NCI-H510A (cell line): ENCODE results near the gene RUNX2.

Experiments used
- DNase-seq: peaks from one replicate; lab custom pipeline; 2025; lab: John Stamatoyannopoulos, UW

The RUNX2 gene

DNA sequence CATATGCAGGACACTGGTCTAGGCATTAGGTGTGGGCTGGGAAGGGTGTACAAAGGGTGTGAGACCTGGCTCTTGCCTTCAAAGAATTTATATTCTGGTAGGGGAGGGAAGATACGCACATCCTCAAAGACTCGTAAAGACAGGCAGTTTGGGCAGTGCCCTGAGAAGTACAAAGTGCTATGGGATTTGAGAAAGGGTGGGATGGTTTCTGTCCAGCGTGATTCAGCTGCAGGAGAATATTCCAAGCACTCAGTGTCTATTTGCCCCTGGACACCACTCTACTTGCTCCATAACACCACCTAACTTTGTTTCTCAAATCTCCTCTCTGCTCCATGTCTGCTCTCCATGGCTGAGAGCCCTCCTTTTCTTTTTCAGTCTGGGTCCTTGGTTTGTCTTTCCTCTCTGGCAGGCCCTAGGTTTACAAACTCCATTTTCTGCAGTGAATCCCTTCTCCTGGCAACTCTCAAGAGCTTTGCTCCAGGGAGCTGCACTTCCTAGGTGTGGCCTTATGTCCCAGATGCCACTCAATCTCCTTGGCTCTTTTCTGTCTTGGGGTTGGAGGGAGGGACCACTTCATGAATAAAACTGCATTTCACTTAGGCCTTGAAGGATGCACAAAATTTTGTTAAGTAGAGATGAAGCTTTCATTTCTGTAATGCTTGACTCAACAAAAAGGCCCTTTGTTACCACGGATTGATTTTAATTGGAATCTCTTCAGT lies 377.2 kb downstream of the RUNX2 start:
- no peak for DNase-seq

DNA sequence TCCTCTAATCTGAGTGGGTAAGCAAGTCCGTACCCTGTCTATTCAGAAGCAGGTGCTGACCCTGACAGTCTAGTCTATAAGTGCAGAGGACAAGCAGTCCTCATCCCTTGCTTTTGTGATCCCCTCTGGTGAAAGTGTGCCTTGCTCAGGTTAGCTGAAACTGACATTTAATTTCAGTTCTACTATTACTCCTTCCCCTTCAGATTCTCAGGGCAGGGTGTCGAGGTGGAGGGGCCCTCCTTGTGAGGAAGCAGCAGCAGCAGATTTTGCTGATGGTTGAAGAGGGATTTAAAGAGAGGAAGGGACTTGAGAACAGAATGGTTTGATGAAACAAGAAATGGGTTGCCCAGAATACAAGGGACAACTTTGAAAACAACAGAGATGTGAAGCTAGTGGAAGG lies 378.2 kb downstream of the RUNX2 start:
- no peak for DNase-seq

DNA sequence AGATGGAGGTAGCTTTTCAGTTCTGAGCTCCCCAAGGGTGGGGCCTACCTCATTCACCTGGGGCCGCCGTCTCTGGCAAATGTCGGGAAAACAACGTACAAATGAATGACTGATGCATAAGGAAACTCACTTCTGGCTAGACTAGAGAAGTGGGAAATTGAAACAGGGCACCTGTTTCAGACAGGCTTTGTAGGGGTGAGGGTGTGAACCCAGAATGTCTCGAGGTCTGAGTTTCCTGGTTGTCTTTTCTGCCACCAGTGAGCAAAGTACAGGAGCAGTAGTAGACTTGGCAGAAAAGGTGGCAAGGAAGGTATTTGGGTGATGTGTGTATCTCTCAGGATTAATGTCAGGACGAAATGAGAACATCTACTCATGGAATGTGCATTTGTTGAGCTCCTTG lies 379.0 kb downstream of the RUNX2 start:
- no peak for DNase-seq

DNA sequence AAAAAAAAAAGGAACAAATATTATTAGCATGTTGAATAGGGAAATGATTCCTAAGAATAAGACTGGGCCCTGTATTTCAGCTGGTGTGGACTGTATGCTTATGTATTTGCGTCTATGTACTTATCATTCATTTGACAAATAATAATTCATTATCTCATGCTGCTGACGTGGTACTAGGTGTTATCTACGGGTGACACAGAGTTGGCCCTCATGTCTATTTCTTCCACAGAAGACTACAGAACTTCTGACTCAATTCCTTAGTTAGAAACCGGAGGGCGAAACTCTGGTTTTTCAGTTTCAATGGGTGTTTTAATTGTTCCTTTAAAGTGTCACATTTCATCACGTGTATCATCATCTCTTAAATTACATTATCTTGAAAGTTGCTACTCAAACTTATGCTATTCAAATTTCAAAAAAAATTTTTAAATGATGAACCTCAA lies 381.7 kb downstream of the RUNX2 start:
- DNase-seq: no peak

DNA sequence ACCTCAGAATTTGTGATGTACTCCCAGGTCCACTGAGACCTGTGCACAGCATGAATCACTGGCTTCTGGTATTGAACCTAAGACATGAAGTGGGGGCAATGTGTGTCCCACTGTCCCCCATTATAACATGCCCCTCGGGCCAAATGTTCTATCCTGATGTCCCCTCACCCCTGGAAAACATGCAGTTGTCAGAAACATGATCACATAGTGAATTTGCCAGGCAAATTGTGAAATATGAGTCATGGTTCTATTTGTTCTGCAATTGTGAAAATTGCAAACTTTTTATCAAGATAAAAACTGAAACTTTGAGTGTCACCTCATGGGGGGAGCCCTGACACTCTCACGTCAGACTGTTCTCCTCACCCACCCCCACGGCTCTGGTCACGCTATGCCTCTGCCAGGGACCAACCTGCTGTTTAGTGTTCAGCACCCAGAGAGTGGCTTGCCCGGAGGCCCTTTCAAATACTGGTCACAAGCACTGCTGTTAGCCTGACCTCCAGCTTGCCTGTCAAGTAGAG lies 382.2 kb downstream of the RUNX2 start:
- no peak for DNase-seq

DNA sequence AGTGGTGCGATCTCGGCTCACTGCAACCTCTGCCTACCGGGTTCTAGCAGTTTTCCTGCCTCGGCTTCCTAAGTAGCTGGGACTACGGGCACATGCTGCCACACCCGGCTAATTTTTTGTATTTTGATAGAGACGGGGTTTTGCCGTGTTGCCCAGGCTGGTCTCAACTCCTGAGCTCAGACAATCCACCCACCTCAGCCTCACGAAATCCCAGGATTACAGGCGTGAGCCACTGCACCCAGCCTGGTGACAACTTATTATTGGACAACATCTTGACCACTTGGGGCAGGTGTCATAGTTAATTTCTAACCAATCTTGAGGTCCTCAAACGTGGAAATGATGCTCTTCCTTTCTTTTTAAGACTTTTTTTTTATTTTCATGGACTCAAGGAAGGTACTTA lies 383.9 kb downstream of the RUNX2 start:
- DNase-seq: no peak

DNA sequence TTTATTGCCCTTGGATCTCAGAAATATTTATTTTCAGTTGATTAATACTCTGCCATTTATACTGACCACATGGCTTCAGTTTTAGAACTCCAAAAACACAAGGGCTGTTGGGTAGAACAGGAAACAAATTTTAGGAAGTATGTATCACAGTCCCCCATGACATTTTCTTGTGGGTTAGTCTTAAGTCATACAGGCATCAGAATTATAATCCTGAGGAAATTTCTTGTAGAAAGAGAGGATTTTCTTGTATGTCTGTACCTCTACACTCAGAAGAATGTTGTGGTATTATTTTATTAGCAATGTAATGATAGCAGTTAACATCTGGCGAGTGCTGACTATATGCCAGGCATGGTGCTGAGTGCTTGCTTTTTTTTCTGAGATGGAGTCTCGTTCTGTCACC lies 384.7 kb downstream of the RUNX2 start:
- no peak for DNase-seq
